Left renal pelvis (tissue), 4 donors: ENCODE measurements around the gene DCTPP1. TPM values are rescaled to one million over a fixed set of nuclear protein-coding genes. Genes with fewer than 3 reads are reported as not detected.
A peak's percentile ranks its signal among the peaks of the same experiment; 100 is the strongest.
"Not testable (repeated sequence)": the region's sequence is repeated elsewhere in the genome, so short reads cannot be mapped to it uniquely, and the experiment has no call there.

Source experiments
- DNase-seq, 4 donors: peaks; one replicate each; pipeline ENCODE4 v3.0.0-alpha.2; 2013; ENCODE audit warnings: low read depth in 4 of 4, low spot score in 3 of 4
- polyA plus RNA-seq, 4 donors: library from polyadenylated mRNA; unstranded; fragments of 120-200 nt; gene quantifications; one replicate each; pipeline ENCODE4 v1.2.1, GENCODE V29; 2013; ENCODE audit not compliant: insufficient read length in 4 of 4

DCTPP1 gene
- 10 to 100 TPM; 31.4 to 50.4 (median 41.3) TPM for polyA plus RNA-seq

GRCh38 chr16:30429678-30430427 lies at the start of gene DCTPP1:
Gene DCTPP1, minus strand, starts transcription at chr16:30430030. Its CDS starts 50 bp downstream, at chr16:30429980.
- DNase-seq, result peak; percentile 93 to 97 (median 94)

GRCh38 chr16:30478766-30479478 lies 49.1 kb upstream of the DCTPP1 start:
- DNase-seq, result no peak

GRCh38 chr16:30477773-30478172 lies 47.9 kb upstream of the DCTPP1 start:
- not testable (repeated sequence) for DNase-seq

- no peak for DNase-seq
Observed at GRCh38 chr16:30476991-30477390, 47.2 kb upstream of the DCTPP1 start.

- DNase-seq, result no peak
Observed at GRCh38 chr16:30474684-30475083, 44.9 kb upstream of the DCTPP1 start.

- no peak for DNase-seq
Observed at GRCh38 chr16:30474074-30474452, 44.2 kb upstream of the DCTPP1 start.

GRCh38 chr16:30473231-30474073 lies 43.6 kb upstream of the DCTPP1 start:
- no peak for DNase-seq

- no peak for DNase-seq
Observed at GRCh38 chr16:30472328-30472942, 42.6 kb upstream of the DCTPP1 start, which contains the start of gene ITGAL. Gene ITGAL, plus strand, starts transcription at chr16:30472742. Its CDS starts 96 bp downstream, at chr16:30472838.

- no peak for DNase-seq
Observed at GRCh38 chr16:30470632-30470995, 40.8 kb upstream of the DCTPP1 start.

GRCh38 chr16:30470170-30470512 lies 40.3 kb upstream of the DCTPP1 start:
- DNase-seq, result no peak

- DNase-seq, result no peak
Observed at GRCh38 chr16:30464078-30464477, 34.2 kb upstream of the DCTPP1 start.

- not testable (repeated sequence) for DNase-seq
Observed at GRCh38 chr16:30461426-30461825, 31.6 kb upstream of the DCTPP1 start.

- no peak for DNase-seq
Observed at GRCh38 chr16:30459456-30459855, 29.6 kb upstream of the DCTPP1 start.

- no peak for DNase-seq
Observed at GRCh38 chr16:30458561-30459394, 28.9 kb upstream of the DCTPP1 start.

GRCh38 chr16:30457743-30458560 lies 28.1 kb upstream of the DCTPP1 start:
- DNase-seq, result no peak

GRCh38 chr16:30457256-30457655 lies 27.4 kb upstream of the DCTPP1 start:
- DNase-seq, result no peak

GRCh38 chr16:30456302-30456701 lies 26.5 kb upstream of the DCTPP1 start:
- DNase-seq, result no peak

GRCh38 chr16:30452709-30453580 lies 23.1 kb upstream of the DCTPP1 start:
- not testable (repeated sequence) for DNase-seq
